Measurements from ENCODE around the gene ISCA2.

ISCA2 gene

DNA sequence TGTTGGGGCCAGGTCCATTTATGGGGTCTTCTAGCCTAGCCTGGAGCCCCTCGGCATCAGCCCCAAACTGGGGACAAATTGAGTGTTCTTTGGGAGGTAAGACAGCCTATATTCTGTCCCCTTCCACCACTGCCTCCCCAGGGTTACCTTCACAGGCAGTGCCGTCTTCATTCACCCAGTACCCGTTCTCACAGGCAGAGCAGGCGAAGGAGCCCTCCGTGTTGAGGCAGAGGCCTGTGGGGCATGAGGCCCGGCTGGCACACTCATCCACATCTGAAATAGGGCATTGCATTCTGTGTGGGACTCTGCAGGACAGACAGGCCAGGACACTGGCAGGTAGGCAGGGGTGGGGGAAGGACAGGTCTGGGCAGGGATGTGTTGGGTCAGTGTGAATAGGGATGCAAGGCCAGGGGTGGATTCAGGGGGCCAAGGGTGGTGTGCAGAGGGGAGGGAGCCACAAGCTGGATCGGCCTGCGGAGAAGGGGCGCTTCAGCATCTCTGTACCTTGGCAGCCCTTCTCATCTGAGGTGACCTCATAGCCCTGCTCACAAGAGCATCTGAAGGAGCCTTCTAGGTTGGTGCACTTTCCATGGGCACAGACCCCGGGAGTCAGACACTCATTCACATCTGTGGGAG is 16.1 kb downstream of the ISCA2 start:
- no peak for DNase-seq

DNA sequence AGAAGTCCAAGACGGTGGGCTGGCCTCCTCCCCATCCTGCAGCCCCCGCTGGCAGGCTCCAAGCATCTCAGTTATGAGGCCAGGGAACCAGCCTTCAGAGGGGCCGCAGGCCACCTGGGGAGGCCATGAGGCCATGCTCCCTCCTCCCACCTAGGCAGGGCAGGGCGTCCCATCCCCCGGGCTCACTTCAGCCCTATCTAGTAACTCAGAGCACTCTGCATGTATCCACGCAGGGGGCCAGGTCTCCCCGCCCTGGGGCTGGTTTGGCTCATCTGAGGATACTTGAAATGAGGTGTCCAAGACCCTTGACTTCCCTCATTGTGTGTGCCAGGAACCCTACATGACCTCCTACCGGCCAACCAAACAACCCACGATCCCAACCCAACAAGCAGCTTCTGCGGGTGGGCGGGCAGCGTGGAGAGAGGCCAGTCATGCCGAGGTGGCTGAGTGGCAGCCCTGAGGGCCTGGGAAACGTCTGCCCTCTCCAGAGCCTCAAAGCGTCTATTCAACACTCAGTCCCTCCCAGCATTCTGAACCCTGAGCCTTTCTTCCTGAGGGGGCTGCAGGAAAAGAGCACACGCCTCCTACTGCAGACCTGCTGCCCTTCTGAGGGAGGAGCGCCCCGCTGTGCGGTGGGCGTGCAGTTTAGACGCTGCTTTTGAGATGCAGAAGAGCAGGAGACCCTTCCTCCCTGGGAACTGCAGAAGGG is 16.8 kb downstream of the ISCA2 start:
- no peak for DNase-seq

DNA sequence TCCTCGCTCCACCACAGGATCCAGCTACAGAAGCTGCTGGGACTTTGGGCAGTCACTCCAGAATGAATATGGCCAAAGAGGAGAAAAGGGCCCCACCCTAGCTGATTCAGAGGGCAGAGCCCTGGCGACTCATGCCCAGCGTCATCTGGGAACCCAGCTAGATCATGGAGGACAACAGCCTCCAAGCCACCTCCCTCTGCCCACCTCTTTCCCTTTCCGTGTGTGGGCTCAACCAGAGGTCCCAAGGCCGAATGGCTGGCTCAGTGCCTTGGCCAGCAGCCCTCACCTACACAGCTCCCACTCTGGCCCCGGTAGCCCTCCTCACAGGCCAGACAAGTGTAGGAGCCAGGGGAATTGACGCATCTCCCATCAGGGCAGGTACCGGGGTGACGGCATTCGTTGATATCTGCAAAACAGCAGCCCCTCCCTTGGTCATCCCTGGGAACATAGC is 17.4 kb downstream of the ISCA2 start:
- no peak for DNase-seq

DNA sequence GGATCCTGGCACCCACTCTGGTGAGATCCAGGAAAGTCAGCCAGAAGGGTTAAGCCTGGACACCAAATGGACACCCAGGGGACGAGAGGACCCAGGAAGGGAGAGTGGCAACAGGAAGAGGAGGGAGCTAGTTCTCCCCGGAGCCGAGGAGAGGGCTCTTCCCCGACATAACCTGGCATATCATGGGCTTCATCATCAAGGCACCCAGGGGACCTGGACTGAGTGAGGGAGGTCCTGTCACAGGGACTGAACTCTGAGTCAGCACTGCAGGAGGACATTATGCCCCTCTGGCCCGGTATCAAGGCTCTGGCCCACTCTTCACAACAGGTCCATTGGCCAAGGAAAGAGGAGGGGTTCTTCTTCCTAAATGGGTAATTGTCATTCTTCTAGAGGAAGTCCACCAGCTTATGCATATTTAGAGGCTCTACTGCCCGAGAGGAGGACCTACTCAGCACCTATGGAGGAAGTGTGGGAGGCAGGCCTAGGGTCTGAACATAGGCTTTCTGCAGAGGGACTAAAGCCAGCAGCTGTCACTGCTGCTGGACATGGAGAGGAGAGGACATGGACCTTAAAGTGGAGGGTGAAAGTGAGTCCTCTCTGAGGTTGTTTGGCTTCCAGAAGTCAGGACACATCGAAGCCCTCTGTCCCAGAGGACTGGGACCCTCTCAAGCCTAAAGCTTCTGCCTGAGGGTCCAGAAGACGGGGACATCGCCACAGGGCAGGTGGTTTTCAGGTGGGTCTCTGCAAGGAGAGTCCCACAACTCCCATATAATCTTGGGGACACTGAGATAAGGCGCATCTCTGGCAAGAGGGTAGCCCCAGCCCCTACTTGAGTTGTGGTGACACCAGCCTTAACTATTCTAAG is 18.6 kb downstream of the ISCA2 start:
- DNase-seq, result no peak

DNA sequence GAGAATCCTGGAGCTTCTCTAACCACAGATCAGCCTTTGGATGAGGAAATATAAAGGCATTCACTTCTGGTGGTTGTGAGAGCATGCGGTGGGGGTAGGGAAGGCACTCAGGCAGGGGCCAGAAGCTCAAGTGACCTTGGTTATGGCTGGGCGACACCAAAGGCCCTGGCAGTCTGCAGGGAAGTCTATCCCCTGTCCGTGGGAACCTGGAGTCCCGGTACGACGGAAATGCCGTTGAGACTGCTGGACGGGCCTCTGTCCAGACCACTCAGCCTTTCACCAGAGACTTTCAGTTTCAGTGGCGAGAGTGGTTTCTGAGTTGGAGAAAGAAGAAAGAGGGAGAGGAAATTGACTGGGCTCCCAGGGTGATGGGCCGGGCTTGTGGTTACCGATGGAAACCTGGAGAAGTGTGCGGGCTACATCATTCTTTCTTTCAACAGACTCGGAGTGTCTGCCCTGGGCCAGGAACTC is 20.9 kb downstream of the ISCA2 start:
- no peak for DNase-seq

DNA sequence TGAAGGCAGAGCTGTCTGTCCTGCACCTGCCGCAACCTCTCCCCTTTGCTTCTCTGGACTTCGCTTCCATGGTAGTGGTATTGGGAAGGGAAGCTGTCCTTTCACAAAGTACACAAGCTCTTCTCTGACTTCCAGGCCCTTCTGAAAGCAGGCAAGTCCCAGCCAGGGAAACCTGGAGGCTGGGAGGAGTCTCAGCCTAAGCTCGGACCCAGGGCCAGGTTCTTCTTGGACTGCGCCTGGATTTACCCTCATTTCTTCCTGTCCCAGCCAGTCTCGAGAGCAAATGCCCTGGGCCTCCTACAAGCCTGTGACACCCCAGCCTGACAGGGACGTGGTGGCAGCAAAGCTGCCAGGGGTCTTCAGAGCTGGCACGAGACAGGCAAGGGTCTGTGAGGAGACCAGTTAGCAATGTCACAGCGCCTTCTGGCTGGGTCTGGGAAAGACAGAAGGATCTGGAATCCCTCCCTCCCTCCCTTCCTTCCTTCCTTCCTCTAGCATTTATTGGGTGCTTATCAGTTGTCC is 22.4 kb downstream of the ISCA2 start:
- DNase-seq, result no peak

DNA sequence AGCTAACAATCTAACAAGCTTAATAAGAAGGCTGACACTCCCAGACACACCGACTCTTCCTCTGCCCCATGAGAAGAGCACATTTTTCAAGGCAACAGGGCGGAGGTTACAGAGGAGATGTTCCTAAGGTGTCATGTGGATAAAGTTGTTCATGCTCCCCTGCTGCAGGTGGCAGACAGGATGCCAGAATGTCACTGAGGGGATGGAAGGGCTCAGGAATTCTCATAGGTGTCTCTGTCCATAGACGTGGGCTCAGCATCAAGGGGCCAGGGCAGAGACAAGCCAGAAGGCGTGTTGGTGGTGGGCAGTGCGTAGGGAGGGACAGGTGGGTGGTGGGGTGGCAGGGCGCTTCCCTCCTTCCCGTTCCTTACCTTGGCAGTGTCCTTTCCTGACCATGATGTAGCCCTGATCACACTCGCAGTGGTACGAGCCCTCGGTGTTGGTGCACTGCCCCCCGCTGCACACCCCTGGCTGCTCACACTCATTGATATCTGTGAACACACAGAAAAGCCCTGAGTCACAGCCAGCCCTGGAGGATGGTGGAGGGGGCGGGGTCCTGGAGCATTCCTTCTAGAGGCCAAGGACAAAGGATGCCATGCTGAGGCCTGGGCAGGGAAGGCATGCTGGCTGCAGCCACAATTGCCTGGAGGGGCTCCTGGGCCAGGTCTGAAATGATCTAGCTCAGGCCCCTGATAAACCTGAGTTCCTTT is 23.0 kb downstream of the ISCA2 start:
- no peak for DNase-seq

DNA sequence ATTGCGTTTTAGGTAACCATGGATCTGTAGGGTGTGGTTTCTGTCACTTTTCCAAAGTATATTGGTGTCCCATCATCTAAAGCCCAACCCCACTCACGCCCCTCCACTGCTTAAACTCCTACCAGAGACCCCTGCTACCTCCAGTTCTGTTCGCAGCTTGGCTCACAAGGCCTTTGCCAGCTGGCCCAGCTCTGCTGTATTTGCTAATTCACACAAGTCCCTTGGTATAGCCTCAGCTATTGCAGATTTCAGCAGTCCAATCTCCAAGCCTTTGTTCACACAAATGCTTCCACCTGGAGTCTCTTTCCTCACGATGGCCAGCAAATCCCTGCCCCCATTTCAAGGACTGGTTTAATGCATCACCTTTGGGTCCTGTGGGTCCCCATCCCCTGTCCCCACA is 24.2 kb downstream of the ISCA2 start:
- no peak for DNase-seq

DNA sequence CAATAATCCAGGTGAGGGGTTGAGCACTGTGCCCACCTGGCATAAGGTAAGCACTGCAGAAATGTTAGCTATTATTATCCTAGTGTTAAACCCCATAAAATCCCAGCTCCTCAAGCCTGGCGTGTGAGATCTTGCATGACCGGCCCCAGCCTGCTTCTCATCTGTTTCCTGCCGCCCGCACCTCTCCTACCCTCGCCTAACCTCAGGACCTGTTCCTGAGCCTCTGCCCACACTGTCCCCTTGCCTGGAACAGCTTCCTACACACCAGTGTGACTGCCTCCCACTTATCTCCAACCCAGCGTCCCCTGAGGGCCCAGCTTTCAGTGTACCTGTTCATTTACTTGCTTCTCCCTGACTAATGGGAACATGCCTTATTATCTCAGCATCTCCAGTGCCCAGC is 24.7 kb downstream of the ISCA2 start:
- no peak for DNase-seq

DNA sequence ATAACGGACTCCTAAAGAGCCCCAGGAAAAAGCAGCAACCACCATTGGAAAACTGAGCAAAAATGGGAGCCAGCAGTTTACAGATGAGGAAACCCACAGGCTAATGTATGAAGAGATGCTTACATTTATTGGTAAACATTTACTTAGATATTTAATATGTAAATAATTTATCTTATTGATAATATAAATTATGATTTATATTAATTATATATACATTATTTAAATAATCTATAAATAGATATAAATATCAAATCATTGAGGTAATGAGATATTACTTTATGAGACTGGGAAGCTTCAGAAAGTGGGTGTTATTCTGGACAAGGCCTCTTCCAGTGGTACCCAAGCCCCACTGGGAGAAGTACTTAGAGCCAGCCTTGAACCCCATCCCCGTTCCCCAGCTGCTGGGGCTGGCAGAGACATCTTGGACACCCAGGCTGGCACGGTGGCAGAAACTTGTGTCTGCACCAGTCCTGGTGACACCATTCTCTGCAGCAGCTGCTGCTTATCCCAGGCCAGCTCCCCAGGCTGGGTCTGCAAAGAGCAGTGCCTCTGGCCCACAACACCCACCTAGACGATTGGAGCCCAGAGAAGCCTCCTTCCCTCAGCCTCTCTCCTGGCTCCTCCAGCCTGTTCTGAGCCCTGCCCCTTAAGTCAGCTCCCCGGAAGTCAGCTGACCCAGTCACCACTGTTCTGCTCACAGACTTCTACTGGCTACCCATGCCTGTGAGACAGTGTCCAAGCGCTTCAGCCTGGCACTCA is 25.9 kb downstream of the ISCA2 start:
- no peak for DNase-seq

DNA sequence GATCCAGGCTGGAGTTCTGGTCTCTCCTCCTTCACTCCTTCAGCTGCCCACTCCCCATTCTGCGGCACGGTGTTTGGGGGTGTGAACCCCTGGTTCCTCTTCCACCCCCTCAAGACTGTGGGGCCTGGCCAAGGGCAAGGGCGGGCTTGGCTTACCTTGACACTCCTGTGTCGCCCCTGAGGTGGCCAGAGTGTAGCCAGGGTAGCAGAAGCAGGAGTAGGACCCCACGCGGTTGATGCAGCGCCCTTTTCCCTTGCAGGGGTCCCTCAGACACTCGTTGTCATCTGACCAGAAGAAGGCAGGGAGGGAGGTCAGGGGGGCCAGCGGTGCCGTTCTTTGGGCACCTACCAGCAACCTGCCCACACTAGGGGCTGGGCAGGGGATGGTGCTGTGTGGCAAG is 28.2 kb downstream of the ISCA2 start:
- no peak for DNase-seq

DNA sequence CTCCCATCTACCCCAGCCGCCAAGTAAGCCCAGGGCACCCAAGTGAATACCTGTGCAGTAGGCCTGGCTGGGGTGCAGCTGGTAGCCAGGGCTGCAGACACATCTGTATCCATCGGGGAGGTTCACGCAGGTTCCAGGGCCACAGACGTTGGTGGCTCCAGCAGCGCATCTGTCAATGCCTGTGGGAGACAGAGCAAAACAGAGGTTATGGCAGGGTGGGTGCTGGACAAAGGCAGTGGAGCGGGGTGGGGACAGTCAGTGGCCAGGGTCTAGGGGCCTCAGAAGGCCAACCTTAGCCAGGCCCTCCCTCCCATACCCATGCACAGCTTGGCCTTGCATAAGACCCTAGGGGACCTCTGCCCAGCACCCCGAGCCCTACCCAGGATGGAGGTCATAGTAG is 29.2 kb downstream of the ISCA2 start:
- DNase-seq, result no peak

DNA sequence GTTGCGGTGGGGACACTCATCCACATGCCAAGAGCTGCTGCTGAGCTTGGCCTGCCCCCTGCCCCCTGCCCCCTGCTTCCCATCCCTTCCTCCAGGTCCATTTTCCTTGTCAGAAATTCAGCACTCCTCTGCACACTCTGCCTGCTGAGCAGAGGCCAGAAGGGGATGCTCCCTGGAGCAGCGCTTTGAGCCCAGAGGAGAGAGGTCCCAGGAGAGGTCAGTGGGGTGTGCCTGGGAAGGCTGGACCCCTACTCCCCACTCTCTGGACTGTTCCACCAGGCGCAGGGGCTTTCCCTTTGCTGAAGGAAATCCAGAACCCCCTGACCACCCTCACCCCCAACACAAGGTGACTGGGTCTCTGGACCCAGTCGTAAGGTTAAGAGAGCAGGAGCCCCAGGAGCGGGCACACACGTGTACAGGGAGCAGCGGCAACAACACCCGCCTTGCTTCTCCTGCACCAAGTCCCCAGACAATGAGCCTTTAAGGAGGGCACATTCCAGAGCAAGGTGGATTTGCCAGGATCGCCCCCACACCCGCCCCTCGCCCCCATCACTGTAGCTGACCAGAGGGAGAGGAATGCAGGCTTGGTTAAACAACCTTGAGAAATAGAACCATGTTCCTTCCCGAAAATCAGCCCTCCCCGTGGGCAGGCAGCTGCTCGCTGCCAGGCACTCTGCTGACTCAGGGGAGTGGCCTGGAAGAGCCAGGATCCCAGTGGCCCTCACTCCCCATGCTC is 30.7 kb downstream of the ISCA2 start:
- no peak for DNase-seq

DNA sequence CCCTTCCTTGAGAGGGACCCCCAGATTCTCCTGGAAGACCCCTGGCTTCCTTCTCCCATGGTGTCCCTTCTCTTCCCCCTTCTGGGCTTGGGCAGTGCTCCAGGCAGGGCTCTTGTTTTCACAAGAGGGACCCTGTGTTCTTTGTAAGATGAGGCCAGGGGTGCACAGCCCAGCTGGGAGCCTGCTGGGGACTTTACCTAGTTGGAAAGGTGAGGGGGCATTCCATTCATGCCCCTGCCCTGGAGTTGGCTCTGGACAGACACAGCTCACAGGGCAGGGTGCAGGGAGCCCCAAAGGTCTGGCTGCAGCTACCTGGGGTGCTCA is 31.2 kb downstream of the ISCA2 start:
- DNase-seq, result no peak

DNA sequence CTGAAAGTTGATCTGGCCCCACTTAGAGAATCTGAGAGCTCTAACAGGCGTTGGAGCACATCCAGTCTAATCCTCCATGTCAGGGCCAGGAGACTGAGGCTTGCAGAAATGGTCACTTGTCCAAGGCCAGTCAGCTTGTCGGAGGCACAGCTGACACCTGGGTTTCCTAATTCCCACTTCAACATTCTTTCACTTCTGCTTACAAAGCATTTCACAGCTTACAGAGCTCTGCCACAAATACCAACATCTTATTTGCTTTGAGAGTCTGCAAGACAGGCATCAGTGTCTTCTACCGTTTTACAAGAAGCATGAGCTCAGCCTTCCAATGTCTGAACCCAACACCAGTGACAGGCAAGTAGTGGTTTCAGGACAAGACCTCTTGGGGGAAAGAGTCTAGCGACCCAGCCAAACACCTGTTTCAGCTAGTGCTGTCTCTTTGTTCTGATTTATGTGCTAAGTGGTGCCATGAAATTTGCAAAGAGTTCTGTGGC is 31.8 kb downstream of the ISCA2 start:
- DNase-seq, result no peak

DNA sequence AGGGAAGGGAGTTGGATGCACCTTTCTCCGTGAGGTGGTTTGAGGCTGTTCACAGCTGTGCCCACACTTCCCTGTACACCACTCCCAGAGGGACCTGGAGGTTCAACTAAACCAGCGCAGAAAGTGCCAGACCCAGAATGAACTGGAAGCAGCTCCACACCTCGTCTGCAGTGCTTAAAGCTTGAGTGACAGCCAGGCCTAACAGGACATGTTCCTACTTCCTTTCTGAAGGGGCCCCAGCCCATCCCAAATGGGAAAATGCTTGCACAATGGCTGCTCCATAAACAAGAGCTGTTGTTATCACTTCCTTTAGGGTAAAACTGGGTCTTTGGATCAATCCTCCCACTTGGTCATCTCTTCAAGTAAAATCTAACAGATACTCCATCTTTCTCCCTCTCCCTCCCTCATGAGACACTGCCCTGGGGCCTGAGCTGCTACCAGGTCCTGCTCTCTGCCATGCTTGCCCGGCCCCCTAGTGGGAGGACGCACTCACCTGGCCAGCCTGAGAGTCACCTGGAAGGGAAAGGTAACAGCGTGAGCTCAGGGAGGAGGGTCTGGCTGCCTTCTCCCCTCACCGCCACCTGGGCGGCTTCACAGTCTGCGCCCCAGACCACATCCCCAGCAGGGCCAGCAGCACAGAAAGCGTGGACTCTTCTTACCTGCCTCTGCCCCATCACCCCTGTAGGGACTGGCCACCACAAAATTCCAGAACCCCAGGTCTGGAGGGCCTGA is 33.5 kb downstream of the ISCA2 start:
- DNase-seq, result no peak

DNA sequence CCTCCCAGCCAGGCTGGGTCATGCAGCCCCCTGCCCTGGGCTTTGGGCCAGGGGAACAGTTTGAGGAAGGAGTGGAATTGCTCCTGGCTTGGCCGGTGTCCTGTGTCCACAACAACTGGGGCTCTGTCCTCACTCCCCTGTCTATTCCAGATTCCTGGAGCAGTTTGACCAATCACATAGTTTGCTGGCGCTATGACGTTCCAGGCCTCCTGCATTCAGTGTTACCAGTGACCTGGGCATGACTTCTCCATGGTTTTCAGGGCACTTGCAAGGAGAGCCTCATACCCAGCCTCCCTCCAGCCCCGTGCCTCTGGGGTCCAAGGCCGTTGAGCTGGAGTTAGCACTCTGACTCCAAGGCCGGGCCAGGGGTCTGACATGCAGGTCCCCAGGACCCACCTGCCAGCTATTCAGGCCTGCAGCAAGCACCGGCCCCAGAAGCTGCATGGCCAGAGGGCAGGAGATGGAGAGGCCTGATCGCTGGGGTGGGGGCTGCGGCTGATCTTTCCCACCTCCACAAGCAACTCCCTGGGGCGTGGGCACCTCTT is 34.2 kb downstream of the ISCA2 start:
- no peak for DNase-seq

DNA sequence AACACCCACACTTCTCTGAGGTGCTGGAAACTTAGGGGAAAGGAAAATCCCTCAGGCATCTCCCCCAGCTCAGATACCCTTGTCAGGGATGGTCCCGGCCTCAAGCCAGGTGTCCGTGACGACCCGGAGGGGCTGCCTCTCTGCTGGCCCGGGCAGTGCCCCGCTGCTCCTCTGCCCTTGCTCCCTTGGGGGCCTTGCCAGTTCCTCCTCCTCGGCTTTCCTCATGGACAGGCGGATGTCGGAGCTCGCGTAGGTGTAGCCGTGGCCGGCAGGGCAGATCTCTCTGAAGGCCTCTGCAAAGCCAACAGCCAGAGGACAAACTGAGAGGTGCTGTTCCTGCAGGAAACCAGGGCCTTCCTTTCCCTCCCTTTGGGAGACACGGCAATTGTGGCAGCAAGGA is 34.8 kb downstream of the ISCA2 start:
- DNase-seq, result no peak

DNA sequence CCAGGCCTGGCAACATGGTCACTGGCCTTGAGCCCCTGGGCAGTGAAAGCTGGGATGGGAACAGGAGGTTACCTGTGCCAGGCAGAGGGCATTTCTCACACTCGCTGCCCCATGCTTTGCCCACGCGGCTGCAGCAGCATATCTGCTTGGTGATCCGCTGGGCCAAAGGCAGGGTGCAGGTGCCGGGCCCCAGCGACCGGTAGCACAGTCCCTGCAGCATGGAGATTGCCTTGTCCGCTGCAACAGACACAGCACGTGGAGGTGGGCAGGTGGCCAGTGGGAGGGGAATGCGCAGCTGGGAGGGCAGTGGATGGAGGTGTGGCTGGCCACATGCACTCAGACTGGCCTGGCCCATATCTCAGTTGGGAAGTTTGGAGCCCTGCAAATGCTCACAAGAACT is 35.3 kb downstream of the ISCA2 start:
- no peak for DNase-seq

DNA sequence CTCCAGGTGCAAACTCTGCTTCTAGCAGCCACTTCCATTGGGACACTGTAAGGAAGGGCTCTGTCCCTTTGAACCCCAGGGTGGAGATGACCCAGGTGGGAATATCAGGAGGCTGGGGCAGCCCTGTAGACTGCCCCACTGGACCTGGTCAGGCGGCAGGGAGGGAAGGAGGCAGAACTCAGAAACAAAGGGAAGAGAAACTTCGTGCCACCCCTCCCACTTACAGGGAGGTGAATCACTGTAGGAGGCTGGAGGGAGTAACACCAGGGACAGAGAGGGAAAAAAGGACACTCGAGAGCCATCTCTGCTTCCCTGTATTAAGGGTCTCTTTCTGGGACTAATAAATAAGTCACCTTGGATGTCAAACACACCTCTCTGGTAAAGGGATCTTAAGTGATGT is 37.4 kb downstream of the ISCA2 start:
- DNase-seq, result no peak

Measured in NCI-H1048 (cell line).